ENCODE data around the gene DEXI.

Gene DEXI

DNA sequence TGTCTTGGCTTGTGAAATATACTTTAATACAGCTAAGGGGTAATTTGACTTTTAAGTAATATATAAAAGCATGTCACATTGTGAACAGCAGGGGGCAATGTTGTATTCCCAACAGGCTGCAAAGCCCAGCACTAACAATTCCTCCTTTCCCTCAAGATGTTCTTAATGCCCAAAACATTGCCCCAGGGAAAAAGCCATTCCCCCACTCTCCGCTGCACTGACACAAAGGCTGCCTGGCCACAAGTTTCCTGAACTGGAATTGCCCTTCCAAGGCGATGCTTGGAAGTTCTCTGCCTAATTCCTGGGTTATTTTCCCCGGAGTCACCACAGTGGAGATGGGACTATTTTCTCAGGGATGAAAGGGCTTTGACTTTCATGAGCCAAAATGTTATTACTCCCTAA lies 29.3 kb upstream of the DEXI start:
- TF ChIP-seq FOXP2 (optimal IDR thresholded peaks at IDR 0.05; ENCODE audit: borderline replicate concordance, extremely low read depth, extremely low read length, insufficient read depth): no peak
- no peak for TF ChIP-seq TAF1 (IDR thresholded peaks at IDR 0.05; ENCODE audit: borderline replicate concordance, insufficient read depth, low read length)

GRCh38 chr16:10970065-10970464 lies 27.8 kb upstream of the DEXI start:
- TF ChIP-seq, protein P1, sequence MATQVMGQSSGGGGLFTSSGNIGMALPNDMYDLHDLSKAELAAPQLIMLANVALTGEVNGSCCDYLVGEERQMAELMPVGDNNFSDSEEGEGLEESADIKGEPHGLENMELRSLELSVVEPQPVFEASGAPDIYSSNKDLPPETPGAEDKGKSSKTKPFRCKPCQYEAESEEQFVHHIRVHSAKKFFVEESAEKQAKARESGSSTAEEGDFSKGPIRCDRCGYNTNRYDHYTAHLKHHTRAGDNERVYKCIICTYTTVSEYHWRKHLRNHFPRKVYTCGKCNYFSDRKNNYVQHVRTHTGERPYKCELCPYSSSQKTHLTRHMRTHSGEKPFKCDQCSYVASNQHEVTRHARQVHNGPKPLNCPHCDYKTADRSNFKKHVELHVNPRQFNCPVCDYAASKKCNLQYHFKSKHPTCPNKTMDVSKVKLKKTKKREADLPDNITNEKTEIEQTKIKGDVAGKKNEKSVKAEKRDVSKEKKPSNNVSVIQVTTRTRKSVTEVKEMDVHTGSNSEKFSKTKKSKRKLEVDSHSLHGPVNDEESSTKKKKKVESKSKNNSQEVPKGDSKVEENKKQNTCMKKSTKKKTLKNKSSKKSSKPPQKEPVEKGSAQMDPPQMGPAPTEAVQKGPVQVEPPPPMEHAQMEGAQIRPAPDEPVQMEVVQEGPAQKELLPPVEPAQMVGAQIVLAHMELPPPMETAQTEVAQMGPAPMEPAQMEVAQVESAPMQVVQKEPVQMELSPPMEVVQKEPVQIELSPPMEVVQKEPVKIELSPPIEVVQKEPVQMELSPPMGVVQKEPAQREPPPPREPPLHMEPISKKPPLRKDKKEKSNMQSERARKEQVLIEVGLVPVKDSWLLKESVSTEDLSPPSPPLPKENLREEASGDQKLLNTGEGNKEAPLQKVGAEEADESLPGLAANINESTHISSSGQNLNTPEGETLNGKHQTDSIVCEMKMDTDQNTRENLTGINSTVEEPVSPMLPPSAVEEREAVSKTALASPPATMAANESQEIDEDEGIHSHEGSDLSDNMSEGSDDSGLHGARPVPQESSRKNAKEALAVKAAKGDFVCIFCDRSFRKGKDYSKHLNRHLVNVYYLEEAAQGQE (IDR thresholded peaks at IDR 0.05; ENCODE audit: insufficient read depth in 1 of 2, low read depth in 2 of 2, low read length in 2 of 2): no peak
- TF ChIP-seq FOXP2 (optimal IDR thresholded peaks at IDR 0.05; ENCODE audit: borderline replicate concordance, extremely low read depth, extremely low read length, insufficient read depth): no peak
- no peak for TF ChIP-seq SIN3A (IDR thresholded peaks at IDR 0.05; ENCODE audit: borderline replicate concordance, insufficient read depth, low read length)
- no peak for TF ChIP-seq TAF1 (IDR thresholded peaks at IDR 0.05; ENCODE audit: borderline replicate concordance, insufficient read depth, low read length)
- TF ChIP-seq POLR2AphosphoS5 (IDR thresholded peaks at IDR 0.05; ENCODE audit: low read depth, low read length): no peak

DNA sequence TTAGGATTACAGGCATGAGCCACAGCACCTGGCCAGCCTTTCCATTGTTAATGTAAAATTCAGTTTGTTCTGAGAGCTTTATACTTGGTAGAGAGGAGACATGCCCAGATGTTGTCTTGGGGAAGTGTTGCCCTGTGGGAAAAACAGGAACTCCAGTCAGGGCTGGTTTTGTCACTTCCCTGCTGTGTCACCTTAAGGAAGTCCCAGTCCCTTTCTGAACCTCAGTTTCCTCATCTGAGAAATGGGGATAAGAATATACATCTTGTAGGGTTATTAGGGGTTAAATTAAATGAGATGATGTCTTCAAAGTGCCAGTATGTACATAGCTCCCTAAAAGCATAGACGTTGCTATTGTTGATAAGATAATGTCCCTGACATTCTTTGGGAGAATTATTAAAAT lies 27.3 kb upstream of the DEXI start:
- no peak for TF ChIP-seq SIN3A (IDR thresholded peaks at IDR 0.05; ENCODE audit: borderline replicate concordance, insufficient read depth, low read length)
- TF ChIP-seq POLR2AphosphoS5 (IDR thresholded peaks at IDR 0.05; ENCODE audit: low read depth, low read length): no peak
- TF ChIP-seq, protein P1 (IDR thresholded peaks at IDR 0.05; ENCODE audit: insufficient read depth in 1 of 2, low read depth in 2 of 2, low read length in 2 of 2): no peak
- TF ChIP-seq FOXP2 (optimal IDR thresholded peaks at IDR 0.05; ENCODE audit: borderline replicate concordance, extremely low read depth, extremely low read length, insufficient read depth): no peak
- no peak for TF ChIP-seq TAF1 (IDR thresholded peaks at IDR 0.05; ENCODE audit: borderline replicate concordance, insufficient read depth, low read length)

- TF ChIP-seq, protein P1 (IDR thresholded peaks at IDR 0.05; ENCODE audit: insufficient read depth in 1 of 2, low read depth in 2 of 2, low read length in 2 of 2): no peak
- TF ChIP-seq SIN3A (IDR thresholded peaks at IDR 0.05; ENCODE audit: borderline replicate concordance, insufficient read depth, low read length) (no peak), POLR2AphosphoS5 (IDR thresholded peaks at IDR 0.05; ENCODE audit: low read depth, low read length) (no peak), TAF1 (IDR thresholded peaks at IDR 0.05; ENCODE audit: borderline replicate concordance, insufficient read depth, low read length) (no peak), FOXP2 (optimal IDR thresholded peaks at IDR 0.05; ENCODE audit: borderline replicate concordance, extremely low read depth, extremely low read length, insufficient read depth) (no peak)
These were observed 26.2 kb upstream of the DEXI start for GRCh38 chr16:10968498-10968897.

DNA sequence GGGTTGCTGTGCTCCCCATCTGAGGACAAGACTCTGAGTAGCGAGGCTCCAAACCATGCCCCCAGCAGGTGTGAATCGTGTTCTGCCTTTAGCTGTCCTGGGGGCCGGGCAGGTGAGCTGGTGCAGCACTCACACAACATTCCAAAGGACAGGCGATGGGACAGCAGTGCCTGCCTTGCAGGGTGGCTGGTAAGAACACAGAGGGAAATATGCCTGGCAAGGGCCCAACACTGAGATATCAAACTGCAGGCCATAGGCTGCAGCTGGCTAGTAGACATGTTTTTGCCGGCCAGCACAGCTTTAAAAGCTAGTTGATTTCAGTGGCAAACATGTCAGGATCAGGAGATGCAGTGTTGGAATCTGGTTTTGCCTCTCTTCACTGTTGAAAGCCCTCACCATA lies 25.7 kb upstream of the DEXI start:
- no peak for TF ChIP-seq FOXP2 (optimal IDR thresholded peaks at IDR 0.05; ENCODE audit: borderline replicate concordance, extremely low read depth, extremely low read length, insufficient read depth)
- TF ChIP-seq, protein P1 (IDR thresholded peaks at IDR 0.05; ENCODE audit: insufficient read depth in 1 of 2, low read depth in 2 of 2, low read length in 2 of 2): no peak
- TF ChIP-seq TAF1 (IDR thresholded peaks at IDR 0.05; ENCODE audit: borderline replicate concordance, insufficient read depth, low read length): no peak
- no peak for TF ChIP-seq SIN3A (IDR thresholded peaks at IDR 0.05; ENCODE audit: borderline replicate concordance, insufficient read depth, low read length)
- TF ChIP-seq POLR2AphosphoS5 (IDR thresholded peaks at IDR 0.05; ENCODE audit: low read depth, low read length): no peak

All from PFSK-1 (cell line).